ENCODE results near the gene KCNMA1. TPM values are rescaled to one million over a fixed set of nuclear protein-coding genes. Genes with fewer than 3 reads are reported as not detected.

Gene KCNMA1
- polyA plus RNA-seq, 1 of the 3 experiments (the other 2 are of a cell fraction), result 107 TPM

DNA sequence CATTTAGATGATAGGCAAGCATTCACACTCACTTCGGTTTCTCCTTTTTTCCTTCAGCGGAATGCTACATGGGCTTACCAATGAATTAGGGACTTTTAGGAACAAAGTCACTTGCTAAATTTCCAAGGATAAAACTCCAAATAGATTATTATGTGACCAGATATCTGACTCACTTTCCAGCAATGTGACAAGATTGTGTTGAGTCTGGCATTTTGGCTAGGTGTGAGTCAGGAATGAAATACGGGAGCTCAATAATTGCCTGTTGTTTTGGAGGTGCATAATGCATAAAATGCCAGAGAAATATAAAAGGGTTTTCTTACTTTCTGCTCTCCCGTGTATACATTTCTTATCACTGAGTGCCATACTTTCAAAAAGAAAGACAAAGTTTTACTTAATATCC is 721.1 kb downstream of the KCNMA1 start:
- Histone ChIP-seq H3K9me2 (no peaks in the 10 kb centered on the region), H3K27me3 (ENCODE audit: insufficient read depth) (no peaks in the 10 kb centered on the region), H3K9me3 (no peaks in the 10 kb centered on the region), H3K79me2 (ENCODE audit: insufficient read depth) (no peaks in the 10 kb centered on the region), H3K4me3 (ENCODE audit: low read depth in 2 of 2, low read length in 1 of 2) (no peak overlapping the region), H4K20me1 (ENCODE audit: insufficient read depth) (no peaks in the 10 kb centered on the region), H3K36me3 (replicated peaks in 1 of 2; ENCODE audit: control insufficient read depth in 1 of 2, insufficient read depth in 2 of 2, low read length in 1 of 2) (peaks cover 0 to 35% of the 10 kb centered on the region in 2 experiments), H3K27ac (ENCODE audit: low read depth in 2 of 2, low read length in 1 of 2) (no peak overlapping the region), H3K4me2 (no peak overlapping the region), H3F3A (replicated peaks; ENCODE audit: insufficient read depth) (no peaks in the 10 kb centered on the region), H3K9ac (no peak overlapping the region), H3K4me1 (ENCODE audit: control insufficient read depth in 1 of 2, insufficient read depth in 2 of 2, low read depth in 1 of 2, low read length in 1 of 2) (peaks cover 0 to 6% of the 10 kb centered on the region in 2 experiments; a peak in 2 of 4 replicates), H2AFZ (ENCODE audit: low read depth) (no peak overlapping the region)
- WGBS (ENCODE audit: low lambda C conversion rate), result 91% methylated on average over 4 of the region's 4 CpGs
- ChIA-PET POLR2A (no interaction called here), CTCF (interaction anchor here (0.7 to 1.4 kb wide), 2 partner anchors 11 to 210 kb away, joined by 3 to 4 read pairs; no protein-coding TSS in a partner anchor)
- no peak for TF ChIP-seq TAF1 (IDR thresholded peaks at IDR 0.05; ENCODE audit: borderline replicate concordance, low read depth, low read length)
- no peak for TF ChIP-seq FOXJ3 (CRISPR knock-in tag; IDR thresholded peaks at IDR 0.05)
- TF ChIP-seq, protein P1, sequence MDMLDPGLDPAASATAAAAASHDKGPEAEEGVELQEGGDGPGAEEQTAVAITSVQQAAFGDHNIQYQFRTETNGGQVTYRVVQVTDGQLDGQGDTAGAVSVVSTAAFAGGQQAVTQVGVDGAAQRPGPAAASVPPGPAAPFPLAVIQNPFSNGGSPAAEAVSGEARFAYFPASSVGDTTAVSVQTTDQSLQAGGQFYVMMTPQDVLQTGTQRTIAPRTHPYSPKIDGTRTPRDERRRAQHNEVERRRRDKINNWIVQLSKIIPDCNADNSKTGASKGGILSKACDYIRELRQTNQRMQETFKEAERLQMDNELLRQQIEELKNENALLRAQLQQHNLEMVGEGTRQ (IDR thresholded peaks at IDR 0.05; ENCODE audit: borderline replicate concordance, low read depth, low read length), result no peak
- no peak for TF ChIP-seq CTCF (IDR thresholded peaks at IDR 0.05)
- no peak for TF ChIP-seq ELF1 (IDR thresholded peaks at IDR 0.05)
- TF ChIP-seq, protein P2, sequence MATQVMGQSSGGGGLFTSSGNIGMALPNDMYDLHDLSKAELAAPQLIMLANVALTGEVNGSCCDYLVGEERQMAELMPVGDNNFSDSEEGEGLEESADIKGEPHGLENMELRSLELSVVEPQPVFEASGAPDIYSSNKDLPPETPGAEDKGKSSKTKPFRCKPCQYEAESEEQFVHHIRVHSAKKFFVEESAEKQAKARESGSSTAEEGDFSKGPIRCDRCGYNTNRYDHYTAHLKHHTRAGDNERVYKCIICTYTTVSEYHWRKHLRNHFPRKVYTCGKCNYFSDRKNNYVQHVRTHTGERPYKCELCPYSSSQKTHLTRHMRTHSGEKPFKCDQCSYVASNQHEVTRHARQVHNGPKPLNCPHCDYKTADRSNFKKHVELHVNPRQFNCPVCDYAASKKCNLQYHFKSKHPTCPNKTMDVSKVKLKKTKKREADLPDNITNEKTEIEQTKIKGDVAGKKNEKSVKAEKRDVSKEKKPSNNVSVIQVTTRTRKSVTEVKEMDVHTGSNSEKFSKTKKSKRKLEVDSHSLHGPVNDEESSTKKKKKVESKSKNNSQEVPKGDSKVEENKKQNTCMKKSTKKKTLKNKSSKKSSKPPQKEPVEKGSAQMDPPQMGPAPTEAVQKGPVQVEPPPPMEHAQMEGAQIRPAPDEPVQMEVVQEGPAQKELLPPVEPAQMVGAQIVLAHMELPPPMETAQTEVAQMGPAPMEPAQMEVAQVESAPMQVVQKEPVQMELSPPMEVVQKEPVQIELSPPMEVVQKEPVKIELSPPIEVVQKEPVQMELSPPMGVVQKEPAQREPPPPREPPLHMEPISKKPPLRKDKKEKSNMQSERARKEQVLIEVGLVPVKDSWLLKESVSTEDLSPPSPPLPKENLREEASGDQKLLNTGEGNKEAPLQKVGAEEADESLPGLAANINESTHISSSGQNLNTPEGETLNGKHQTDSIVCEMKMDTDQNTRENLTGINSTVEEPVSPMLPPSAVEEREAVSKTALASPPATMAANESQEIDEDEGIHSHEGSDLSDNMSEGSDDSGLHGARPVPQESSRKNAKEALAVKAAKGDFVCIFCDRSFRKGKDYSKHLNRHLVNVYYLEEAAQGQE (IDR thresholded peaks at IDR 0.05; ENCODE audit: low read depth, low read length), result no peak
- no peak for DNase-seq

DNA sequence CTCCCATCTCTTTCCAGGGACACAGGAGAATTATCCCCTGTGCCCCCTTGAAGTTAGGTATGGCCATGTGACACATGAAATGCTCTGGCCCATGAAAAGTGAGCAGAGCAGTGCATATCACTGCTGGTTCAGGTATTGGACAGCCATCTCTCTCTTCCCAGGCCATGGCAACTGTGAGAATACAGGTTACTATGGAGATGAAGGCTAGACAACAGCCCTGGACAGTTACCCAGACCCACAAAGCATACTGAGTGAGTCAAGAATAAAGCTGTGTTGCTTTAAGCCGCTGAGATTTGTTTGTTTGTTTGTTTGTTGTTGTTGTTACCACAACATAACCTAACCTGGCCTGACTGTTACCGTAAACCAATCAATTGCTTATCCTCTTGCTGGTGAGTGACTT is 722.3 kb downstream of the KCNMA1 start:
- H3K27ac ChIP-seq (ENCODE audit: low read depth in 2 of 2, low read length in 1 of 2), result no peak overlapping the region
- no peak for DNase-seq
- no peak overlapping the region for H2AFZ ChIP-seq (ENCODE audit: low read depth)
- H3K9me2 ChIP-seq, result no peaks in the 10 kb centered on the region
- H3K36me3 ChIP-seq (replicated peaks in 1 of 2; ENCODE audit: control insufficient read depth in 1 of 2, insufficient read depth in 2 of 2, low read length in 1 of 2), result peaks cover 0 to 37% of the 10 kb centered on the region in 2 experiments
- ChIA-PET POLR2A (interaction anchor here (1.1 kb wide), 1 partner anchor 56 kb away, joined by 3 read pairs; no protein-coding TSS in a partner anchor), CTCF (no interaction called here)
- H3F3A ChIP-seq (replicated peaks; ENCODE audit: insufficient read depth), result no peaks in the 10 kb centered on the region
- WGBS (ENCODE audit: low lambda C conversion rate), result 96% methylated on average over 2 of the region's 2 CpGs
- H4K20me1 ChIP-seq (ENCODE audit: insufficient read depth), result no peaks in the 10 kb centered on the region
- H3K4me1 ChIP-seq (ENCODE audit: control insufficient read depth in 1 of 2, insufficient read depth in 2 of 2, low read depth in 1 of 2, low read length in 1 of 2), result peaks cover 0 to 7% of the 10 kb centered on the region in 2 experiments; a peak in 1 of 4 replicates
- H3K9ac ChIP-seq, result no peak overlapping the region
- H3K9me3 ChIP-seq, result no peaks in the 10 kb centered on the region
- H3K4me2 ChIP-seq, result no peak overlapping the region
- no peaks in the 10 kb centered on the region for H3K79me2 ChIP-seq (ENCODE audit: insufficient read depth)
- H3K4me3 ChIP-seq (ENCODE audit: low read depth in 2 of 2, low read length in 1 of 2), result no peak overlapping the region
- no peaks in the 10 kb centered on the region for H3K27me3 ChIP-seq (ENCODE audit: insufficient read depth)
- TF ChIP-seq ZBTB33 (IDR thresholded peaks at IDR 0.05; ENCODE audit: borderline replicate concordance, low read depth) (no peak), NRF1 (IDR thresholded peaks at IDR 0.05; ENCODE audit: low read depth, low read length) (no peak), MXI1 (IDR thresholded peaks at IDR 0.05; ENCODE audit: low read depth, low read length) (no peak), YY1 (IDR thresholded peaks at IDR 0.05; ENCODE audit: low read depth) (no peak), FOXM1 (IDR thresholded peaks at IDR 0.05; ENCODE audit: low read depth) (no peak), TAF1 (IDR thresholded peaks at IDR 0.05; ENCODE audit: borderline replicate concordance, low read depth, low read length) (no peak), MAX (IDR thresholded peaks at IDR 0.05; ENCODE audit: low read depth) (no peak), RXRA (IDR thresholded peaks at IDR 0.05; ENCODE audit: borderline replicate concordance, low read depth) (no peak), FOSL2 (IDR thresholded peaks at IDR 0.05; ENCODE audit: borderline replicate concordance, low read depth) (no peak), TCF12 (IDR thresholded peaks at IDR 0.05) (no peak), GABPA (IDR thresholded peaks at IDR 0.05; ENCODE audit: low read depth) (no peak), RFX5 (IDR thresholded peaks at IDR 0.05; ENCODE audit: low read length) (no peak), SIN3A (IDR thresholded peaks at IDR 0.05; ENCODE audit: borderline replicate concordance, low read depth, low read length) (no peak), GATA2 (CRISPR knock-in tag; IDR thresholded peaks at IDR 0.05) (no peak)

All from SK-N-SH (cell line).